Calu3 (cell line): ENCODE measurements around the gene SHC4. TPM values are rescaled to one million over a fixed set of nuclear protein-coding genes. Genes with fewer than 3 reads are reported as not detected.

Experiments
- Bru-seq: library from RNA; stranded (reverse); fragments of 400-500 nt; gene quantifications from one replicate; lab custom pipeline; 2021; lab: Mats Ljungman, UMichigan
- BruChase-seq, 2 experiments: library from RNA; stranded (reverse); fragments of 400-500 nt; gene quantifications; one replicate each; lab custom pipeline; 2021; lab: Mats Ljungman, UMichigan
- BruUV-seq: library from RNA; stranded (reverse); fragments of 400-500 nt; replicated peaks from 2 replicates; lab custom pipeline; 2021; lab: Mats Ljungman, UMichigan
- CTCF ChIA-PET: fragments of 300-600 bp; sonication (Branson Sonifier 250); formaldehyde crosslinking; loops from one replicate; lab custom pipeline; 2022; ENCODE audit warnings: antibody characterized with exemption; lab: Charles Lee
- DNase-seq: peaks from one replicate; pipeline ENCODE4 v3.0.0; 2022
- H3K27ac Mint-ChIP-seq: one replicate; pipeline ENCODE4 v1.8.0; 2022; ENCODE audit warnings: mixed read lengths; ENCODE audit not compliant: unreplicated experiment
- H3K27me3 Mint-ChIP-seq: one replicate; pipeline ENCODE4 v1.8.0; 2022; ENCODE audit warnings: mixed read lengths; ENCODE audit not compliant: unreplicated experiment
- H3K36me3 Mint-ChIP-seq: one replicate; pipeline ENCODE4 v1.8.0; 2022; ENCODE audit warnings: mild to moderate bottlenecking, moderate library complexity, mixed read lengths; ENCODE audit not compliant: insufficient read depth, unreplicated experiment
- H3K4me1 Mint-ChIP-seq: one replicate; pipeline ENCODE4 v1.8.0; 2022; ENCODE audit warnings: mild to moderate bottlenecking, low read depth, mixed read lengths; ENCODE audit not compliant: unreplicated experiment
- H3K4me3 Mint-ChIP-seq: one replicate; pipeline ENCODE4 v1.8.0; 2022; ENCODE audit warnings: mild to moderate bottlenecking, low read depth, moderate library complexity, mixed read lengths; ENCODE audit not compliant: unreplicated experiment
- H3K9me3 Mint-ChIP-seq: one replicate; pipeline ENCODE4 v1.8.0; 2022; ENCODE audit warnings: low read depth, mixed read lengths; ENCODE audit not compliant: unreplicated experiment
- CTCF ChIP-seq: fragments of 200-600 bp; IDR thresholded peaks from one replicate; pipeline ENCODE4 v1.8.0; 2022; ENCODE audit warnings: antibody characterized with exemption; ENCODE audit not compliant: unreplicated experiment
- intact Hi-C: fragments of 100-400 bp; cut with micrococcal nuclease; formaldehyde crosslinking; loops from one replicate; pipeline ENCODE4 v1.10.0; 2022; ENCODE audit not compliant: unreplicated experiment
- long read RNA-seq: library from polyadenylated mRNA; stranded (forward); transcript quantifications from one replicate; pipeline ENCODE4 v2.0.0, GENCODE V29; 2022
- total RNA-seq: library from RNA; stranded (reverse); gene quantifications from 2 replicates; pipeline ENCODE4 v1.2.3, GENCODE V29; 2022

SHC4 gene
- 1.2 and 1.9 TPM in 2 replicates for total RNA-seq
- percentile 36 among the genes with signal in this experiment for Bru-seq, nascent RNA
- percentile 18 among the genes with signal in this experiment for BruChase-seq, experiment 1, labeled RNA remaining after a 6-hour chase
- BruChase-seq, experiment 2, labeled RNA remaining after a 2-hour chase: percentile 19 among the genes with signal in this experiment
- long read RNA-seq, full-length matches to known transcripts: 1 of 1 reads
- long read RNA-seq, partial matches to known transcripts: 0 of 1 reads
- long read RNA-seq, other reads (novel, unspliced or antisense): 0 of 1 reads

GRCh38 chr15:48963524-48964113 is at the start of gene SHC4:
Gene SHC4, minus strand, starts transcription at chr15:48963919. Its CDS starts 904 bp downstream, at chr15:48963015.
- no TSS peak for BruUV-seq
- Mint-ChIP-seq H3K4me1 (peaks cover 33% of the 10 kb centered on the region), H3K9me3 (no peaks in the 10 kb centered on the region), H3K4me3 (peak within 1 kb of the TSS; percentile 70), H3K27me3 (no peaks in the 10 kb centered on the region), H3K27ac (peak within 1 kb of the TSS; percentile 67), H3K36me3 (peaks cover 13% of the 10 kb centered on the region)
- DNase-seq: peak; percentile 37
- CTCF ChIA-PET: interaction anchor here (0.5 to 1.3 kb wide), 6 partner anchors 12 to 155 kb away, joined by 3 to 7 read pairs (median 5); no protein-coding TSS in a partner anchor
- intact Hi-C loops: loop anchor here (2.0 to 10.0 kb wide), 2 partner anchors 17 to 609 kb away; no protein-coding TSS in a partner anchor
- TF ChIP-seq CTCF: no peak

GRCh38 chr15:48999314-48999713 is 35.6 kb upstream of the SHC4 start:
- Mint-ChIP-seq H3K4me3 (no peak overlapping the region), H3K4me1 (no peaks in the 10 kb centered on the region), H3K9me3 (peaks cover 2% of the 10 kb centered on the region), H3K36me3 (no peaks in the 10 kb centered on the region), H3K27me3 (no peaks in the 10 kb centered on the region), H3K27ac (no peak overlapping the region)
- BruUV-seq: no TSS peak
- no peak for DNase-seq
- no peak for TF ChIP-seq CTCF
- intact Hi-C loops: no loop called here
- CTCF ChIA-PET: no interaction called here

- CTCF ChIA-PET: no interaction called here
- no peak for TF ChIP-seq CTCF
- intact Hi-C loops: no loop called here
- Mint-ChIP-seq H3K27me3 (no peaks in the 10 kb centered on the region), H3K9me3 (no peaks in the 10 kb centered on the region), H3K36me3 (no peaks in the 10 kb centered on the region), H3K4me1 (no peaks in the 10 kb centered on the region), H3K27ac (no peak overlapping the region), H3K4me3 (no peak overlapping the region)
- no TSS peak for BruUV-seq
- no peak for DNase-seq
These were observed 32.6 kb upstream of the SHC4 start for GRCh38 chr15:48996276-48996675.

- CTCF ChIA-PET: no interaction called here
- Mint-ChIP-seq H3K36me3 (no peaks in the 10 kb centered on the region), H3K9me3 (no peaks in the 10 kb centered on the region)
These were observed 29.7 kb upstream of the SHC4 start for GRCh38 chr15:48993380-48993779.

More at GRCh38 chr15:48993380-48993779, 29.7 kb upstream of the SHC4 start:
- BruUV-seq: no TSS peak
- no peak for DNase-seq
- no peaks in the 10 kb centered on the region for H3K4me1 Mint-ChIP-seq
- intact Hi-C loops: no loop called here
- TF ChIP-seq CTCF: no peak
- no peak overlapping the region for H3K4me3 Mint-ChIP-seq
- no peaks in the 10 kb centered on the region for H3K27me3 Mint-ChIP-seq
- H3K27ac Mint-ChIP-seq: no peak overlapping the region
